Measurements from ENCODE around the gene MKI67. TPM values are rescaled to one million over a fixed set of nuclear protein-coding genes. Genes with fewer than 3 reads are reported as not detected.

Gene MKI67
- total and polyA plus RNA-seq, 2 of the 13 experiments (the other 11 are each of a cell fraction or from before 2014, with no cell fraction given), result 6.7 to 22.9 TPM

DNA sequence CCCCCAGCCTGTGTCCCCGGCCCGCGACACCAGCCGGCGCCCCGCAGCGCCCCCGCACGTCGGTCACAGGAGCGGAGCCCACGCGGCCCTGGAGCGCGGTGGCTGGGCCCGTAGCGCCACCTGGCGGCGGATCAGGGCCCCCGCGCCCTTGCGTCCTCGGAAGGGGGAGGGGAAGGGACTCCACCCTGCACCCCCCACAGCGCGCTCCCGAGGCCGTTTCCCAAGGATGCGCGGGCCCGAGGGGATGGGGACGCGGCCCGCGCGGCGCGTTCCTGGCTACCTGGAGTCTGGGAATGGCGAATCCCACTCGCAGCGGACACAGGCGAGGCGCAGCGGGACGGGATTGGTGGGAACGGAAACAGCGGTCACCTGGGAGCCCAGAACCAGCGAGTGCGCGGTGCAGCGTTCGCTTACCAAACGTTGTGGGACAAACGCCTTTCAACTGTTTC, 23.8 kb upstream of the MKI67 start (continued):
- TF ChIP-seq ZNF780A (CRISPR knock-in tag; IDR thresholded peaks at IDR 0.05), result no peak
- TF ChIP-seq BRCA1 (CRISPR knock-in tag; IDR thresholded peaks at IDR 0.05), result no peak
- no peak for TF ChIP-seq ZNF451 (CRISPR knock-in tag; IDR thresholded peaks at IDR 0.05)
- TF ChIP-seq, protein P1, sequence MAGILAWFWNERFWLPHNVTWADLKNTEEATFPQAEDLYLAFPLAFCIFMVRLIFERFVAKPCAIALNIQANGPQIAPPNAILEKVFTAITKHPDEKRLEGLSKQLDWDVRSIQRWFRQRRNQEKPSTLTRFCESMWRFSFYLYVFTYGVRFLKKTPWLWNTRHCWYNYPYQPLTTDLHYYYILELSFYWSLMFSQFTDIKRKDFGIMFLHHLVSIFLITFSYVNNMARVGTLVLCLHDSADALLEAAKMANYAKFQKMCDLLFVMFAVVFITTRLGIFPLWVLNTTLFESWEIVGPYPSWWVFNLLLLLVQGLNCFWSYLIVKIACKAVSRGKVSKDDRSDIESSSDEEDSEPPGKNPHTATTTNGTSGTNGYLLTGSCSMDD (CRISPR knock-in tag; IDR thresholded peaks at IDR 0.05), result no peak
- no peak for TF ChIP-seq ZNF580 (CRISPR knock-in tag; IDR thresholded peaks at IDR 0.05; ENCODE audit: borderline replicate concordance, low read depth)
- TF ChIP-seq ZKSCAN8 (CRISPR knock-in tag; IDR thresholded peaks at IDR 0.05; ENCODE audit: borderline replicate concordance), result no peak
- TF ChIP-seq ZNF143 (CRISPR knock-in tag; IDR thresholded peaks at IDR 0.05), result no peak
- no peak for TF ChIP-seq ATAD3A (CRISPR knock-in tag; IDR thresholded peaks at IDR 0.05)
- no peak for TF ChIP-seq MLLT10 (CRISPR knock-in tag; IDR thresholded peaks at IDR 0.05)
- TF ChIP-seq, protein P2, sequence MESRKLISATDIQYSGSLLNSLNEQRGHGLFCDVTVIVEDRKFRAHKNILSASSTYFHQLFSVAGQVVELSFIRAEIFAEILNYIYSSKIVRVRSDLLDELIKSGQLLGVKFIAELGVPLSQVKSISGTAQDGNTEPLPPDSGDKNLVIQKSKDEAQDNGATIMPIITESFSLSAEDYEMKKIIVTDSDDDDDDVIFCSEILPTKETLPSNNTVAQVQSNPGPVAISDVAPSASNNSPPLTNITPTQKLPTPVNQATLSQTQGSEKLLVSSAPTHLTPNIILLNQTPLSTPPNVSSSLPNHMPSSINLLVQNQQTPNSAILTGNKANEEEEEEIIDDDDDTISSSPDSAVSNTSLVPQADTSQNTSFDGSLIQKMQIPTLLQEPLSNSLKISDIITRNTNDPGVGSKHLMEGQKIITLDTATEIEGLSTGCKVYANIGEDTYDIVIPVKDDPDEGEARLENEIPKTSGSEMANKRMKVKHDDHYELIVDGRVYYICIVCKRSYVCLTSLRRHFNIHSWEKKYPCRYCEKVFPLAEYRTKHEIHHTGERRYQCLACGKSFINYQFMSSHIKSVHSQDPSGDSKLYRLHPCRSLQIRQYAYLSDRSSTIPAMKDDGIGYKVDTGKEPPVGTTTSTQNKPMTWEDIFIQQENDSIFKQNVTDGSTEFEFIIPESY (CRISPR knock-in tag; IDR thresholded peaks at IDR 0.05), result peak; percentile 96
- no peak for TF ChIP-seq DPF2 (CRISPR knock-in tag; IDR thresholded peaks at IDR 0.05; ENCODE audit: borderline replicate concordance, low read depth)
- TF ChIP-seq, protein P3, sequence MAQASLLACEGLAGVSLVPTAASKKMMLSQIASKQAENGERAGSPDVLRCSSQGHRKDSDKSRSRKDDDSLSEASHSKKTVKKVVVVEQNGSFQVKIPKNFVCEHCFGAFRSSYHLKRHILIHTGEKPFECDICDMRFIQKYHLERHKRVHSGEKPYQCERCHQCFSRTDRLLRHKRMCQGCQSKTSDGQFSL (CRISPR knock-in tag; IDR thresholded peaks at IDR 0.05), result peak; percentile 92
- TF ChIP-seq, protein P4, sequence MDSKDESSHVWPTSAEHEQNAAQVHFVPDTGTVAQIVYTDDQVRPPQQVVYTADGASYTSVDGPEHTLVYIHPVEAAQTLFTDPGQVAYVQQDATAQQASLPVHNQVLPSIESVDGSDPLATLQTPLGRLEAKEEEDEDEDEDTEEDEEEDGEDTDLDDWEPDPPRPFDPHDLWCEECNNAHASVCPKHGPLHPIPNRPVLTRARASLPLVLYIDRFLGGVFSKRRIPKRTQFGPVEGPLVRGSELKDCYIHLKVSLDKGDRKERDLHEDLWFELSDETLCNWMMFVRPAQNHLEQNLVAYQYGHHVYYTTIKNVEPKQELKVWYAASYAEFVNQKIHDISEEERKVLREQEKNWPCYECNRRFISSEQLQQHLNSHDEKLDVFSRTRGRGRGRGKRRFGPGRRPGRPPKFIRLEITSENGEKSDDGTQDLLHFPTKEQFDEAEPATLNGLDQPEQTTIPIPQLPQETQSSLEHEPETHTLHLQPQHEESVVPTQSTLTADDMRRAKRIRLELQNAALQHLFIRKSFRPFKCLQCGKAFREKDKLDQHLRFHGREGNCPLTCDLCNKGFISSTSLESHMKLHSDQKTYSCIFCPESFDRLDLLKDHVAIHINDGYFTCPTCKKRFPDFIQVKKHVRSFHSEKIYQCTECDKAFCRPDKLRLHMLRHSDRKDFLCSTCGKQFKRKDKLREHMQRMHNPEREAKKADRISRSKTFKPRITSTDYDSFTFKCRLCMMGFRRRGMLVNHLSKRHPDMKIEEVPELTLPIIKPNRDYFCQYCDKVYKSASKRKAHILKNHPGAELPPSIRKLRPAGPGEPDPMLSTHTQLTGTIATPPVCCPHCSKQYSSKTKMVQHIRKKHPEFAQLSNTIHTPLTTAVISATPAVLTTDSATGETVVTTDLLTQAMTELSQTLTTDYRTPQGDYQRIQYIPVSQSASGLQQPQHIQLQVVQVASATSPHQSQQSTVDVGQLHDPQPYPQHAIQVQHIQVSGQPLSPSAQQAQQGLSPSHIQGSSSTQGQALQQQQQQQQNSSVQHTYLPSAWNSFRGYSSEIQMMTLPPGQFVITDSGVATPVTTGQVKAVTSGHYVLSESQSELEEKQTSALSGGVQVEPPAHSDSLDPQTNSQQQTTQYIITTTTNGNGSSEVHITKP (CRISPR knock-in tag; IDR thresholded peaks at IDR 0.05; ENCODE audit: low read depth), result no peak
